GM21381 (cell line): ENCODE measurements around the gene SAMD10.

Source experiments
- ATAC-seq: cut with Tn5 transposase; IDR thresholded peaks from one replicate; pipeline ENCODE4 v1.9.1; 2021; ENCODE audit warnings: mild to moderate bottlenecking, moderate library complexity; ENCODE audit not compliant: unreplicated experiment

SAMD10 gene

DNA sequence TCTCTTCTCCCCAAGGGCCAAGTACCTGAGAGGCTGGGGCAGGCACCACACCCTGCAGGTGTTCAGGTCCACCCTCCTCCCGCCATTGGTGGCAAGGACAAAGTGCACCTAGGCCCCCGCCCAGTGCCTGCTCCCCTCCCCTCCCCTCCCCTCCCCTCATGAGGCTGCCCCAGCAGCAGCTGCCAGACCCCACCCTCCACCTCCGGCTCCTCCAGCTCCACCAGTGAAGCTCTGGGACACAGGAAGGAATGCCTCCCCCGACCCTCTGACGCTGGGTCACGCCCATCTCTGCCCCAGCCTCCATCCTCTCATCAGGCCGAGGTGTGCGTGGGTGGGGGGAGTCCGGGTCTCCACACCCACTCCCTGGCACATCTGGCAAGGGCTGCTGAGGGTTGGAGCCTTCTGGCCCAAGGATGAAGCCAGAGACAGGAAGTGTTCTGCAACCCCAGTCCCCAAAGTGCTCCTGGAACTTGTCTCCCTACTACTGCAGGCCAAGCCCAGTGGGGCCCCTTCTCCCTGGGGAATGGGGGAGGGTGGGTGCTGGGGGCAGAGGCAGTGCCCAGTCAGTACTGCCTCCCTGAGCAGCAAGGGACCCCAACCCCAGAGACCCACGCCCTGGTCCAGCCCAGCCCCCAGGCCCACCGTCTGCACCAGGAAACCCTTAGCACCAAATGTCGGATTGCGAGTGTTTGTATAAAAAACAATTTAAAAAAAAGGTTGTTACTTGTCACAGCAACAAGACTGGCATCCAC, 21.6 kb downstream of the SAMD10 start:
- no peak for ATAC-seq

DNA sequence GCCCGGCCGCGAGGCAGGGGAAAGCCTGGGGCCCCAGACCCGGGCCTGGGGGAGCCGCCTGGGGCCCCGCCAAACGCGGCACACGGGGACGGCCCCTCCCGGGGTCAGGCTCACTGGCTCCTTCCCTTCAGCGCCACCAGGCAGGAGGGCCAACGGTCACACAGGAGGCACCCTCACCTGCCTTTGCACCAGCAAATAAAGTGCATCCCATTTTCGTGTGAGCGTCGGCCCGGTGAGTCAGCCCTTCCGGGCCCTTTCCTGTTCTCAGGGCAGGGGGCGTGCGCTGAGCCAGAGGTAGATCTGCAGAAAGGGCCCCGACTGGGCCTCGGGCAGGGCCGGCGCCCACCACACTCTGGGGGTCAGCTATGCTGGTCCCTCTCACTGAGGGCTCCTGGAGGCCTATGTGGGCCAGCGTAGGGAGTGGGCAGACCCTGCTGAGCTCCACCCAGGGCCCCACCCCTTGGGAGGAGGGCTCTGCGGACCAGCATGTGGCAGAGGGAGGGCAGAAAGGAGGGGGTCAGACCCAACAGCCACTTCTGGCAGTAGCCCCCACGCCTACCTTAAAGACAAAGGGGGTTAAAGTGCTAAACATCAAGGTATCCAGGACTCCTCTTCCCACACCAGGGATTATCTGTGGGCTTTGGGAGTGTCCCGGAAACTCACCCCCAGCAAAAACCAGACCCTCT, 22.3 kb downstream of the SAMD10 start:
- no peak for ATAC-seq

GRCh38 chr20:63956664-63957003, 22.8 kb downstream of the SAMD10 start:
- ATAC-seq, result no peak

- ATAC-seq, result peak; percentile 71
Observed at GRCh38 chr20:63955827-63956663, 23.4 kb downstream of the SAMD10 start, which contains the start of gene UCKL1. Gene UCKL1, minus strand, starts transcription at chr20:63956416. Its CDS starts 44 bp downstream, at chr20:63956372.

DNA sequence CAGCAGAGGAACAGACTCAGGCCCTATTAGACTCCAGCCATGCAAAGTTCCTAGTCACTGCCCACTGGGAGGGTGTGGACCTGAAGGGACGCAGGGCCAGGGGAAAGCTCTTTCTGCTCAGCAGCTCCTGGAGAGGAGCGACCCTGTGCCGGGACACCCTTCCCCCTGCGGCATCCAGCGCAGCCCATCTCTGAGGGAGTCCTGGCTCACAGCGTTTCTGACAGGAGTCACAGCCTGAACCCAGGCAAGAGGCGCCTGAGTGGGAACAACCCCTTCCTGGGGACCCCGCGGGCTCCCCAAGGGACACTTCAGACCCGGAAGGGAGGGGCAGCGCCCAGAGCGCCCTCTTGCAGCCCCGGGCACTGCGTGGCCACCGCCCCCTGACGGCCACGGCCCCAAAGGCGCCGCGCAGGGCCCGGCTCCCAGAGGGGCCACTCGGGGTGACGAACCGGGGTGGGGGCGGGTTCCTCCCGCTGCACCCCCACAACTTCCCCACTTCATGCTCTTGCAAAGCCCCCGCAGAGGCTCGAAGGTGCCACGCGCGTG, 24.1 kb downstream of the SAMD10 start:
- no peak for ATAC-seq

GRCh38 chr20:63953764-63954429, 25.5 kb downstream of the SAMD10 start:
- ATAC-seq, result no peak

DNA sequence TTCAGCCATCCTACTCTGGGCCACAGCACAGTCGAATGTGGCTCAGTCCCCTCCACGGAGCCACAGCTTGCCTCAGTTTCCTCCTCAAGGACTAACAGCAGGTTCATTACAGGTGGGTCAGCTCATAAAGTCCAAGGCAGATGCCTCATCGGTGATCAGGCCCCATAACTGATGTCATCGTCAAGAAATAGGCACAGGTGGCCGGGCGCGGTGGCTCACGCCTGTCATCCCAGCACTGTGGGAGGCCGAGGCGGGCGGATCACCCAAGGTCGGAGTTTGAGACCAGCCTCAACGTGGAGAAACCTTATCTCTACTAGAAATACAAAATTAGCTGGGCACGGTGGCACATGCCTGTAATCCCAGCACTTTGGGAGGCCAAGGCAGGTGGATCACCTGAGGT, 26.7 kb downstream of the SAMD10 start:
- no peak for ATAC-seq

DNA sequence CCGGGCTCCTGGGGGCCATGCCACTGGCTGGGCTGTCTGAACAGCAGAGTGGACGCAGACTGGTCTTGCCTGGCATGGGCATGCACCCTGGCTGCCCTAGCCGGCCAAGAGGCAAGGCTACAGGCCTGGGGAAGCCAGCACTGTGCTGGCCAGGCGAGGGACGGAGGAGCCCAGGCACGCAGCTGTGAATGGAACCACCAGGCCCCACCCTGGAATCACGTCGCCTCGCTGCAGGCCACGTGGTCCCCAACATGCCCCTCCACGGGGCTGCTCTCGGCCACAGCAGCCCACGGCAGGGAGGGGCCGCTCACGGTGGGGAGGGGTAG, 27.3 kb downstream of the SAMD10 start:
- no peak for ATAC-seq

DNA sequence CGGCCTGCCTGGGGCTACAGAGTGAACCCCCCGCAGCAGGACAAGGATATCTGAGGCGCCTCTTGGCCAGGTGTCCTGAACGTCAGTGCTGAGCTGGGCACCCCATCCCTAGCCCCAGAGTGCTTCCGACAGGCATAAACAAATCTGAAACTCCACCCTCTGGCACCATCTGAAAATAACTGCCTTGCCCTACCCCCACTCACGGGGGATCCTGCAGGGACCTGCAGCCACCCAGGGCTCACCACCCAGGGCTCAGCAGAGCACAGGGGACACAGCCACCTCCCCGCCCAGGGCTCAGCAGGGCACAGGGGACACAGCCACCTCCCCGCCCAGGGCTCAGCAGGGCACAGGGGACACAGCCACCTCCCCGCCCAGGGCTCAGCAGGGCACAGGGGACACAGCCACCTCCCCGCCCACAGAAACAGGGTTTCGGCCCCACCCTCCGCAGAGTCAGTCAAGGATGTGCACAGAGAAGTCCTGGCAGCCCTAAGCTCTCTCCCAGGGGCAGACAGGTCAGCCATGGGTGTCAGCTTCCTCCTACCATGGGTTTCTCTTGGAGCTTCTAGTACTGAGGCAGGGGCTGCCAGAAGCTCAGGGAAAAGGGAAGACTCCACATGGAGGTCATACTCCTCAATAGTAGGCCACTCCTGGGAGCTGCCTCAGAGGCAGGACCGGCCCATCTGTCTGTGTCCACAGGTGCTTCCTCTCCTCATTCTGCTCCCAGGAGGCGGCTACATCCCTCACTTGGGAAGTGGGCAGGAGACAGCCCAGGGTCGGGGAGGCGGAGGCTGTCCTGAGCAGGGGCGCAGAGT, 27.8 kb downstream of the SAMD10 start:
- ATAC-seq, result no peak

DNA sequence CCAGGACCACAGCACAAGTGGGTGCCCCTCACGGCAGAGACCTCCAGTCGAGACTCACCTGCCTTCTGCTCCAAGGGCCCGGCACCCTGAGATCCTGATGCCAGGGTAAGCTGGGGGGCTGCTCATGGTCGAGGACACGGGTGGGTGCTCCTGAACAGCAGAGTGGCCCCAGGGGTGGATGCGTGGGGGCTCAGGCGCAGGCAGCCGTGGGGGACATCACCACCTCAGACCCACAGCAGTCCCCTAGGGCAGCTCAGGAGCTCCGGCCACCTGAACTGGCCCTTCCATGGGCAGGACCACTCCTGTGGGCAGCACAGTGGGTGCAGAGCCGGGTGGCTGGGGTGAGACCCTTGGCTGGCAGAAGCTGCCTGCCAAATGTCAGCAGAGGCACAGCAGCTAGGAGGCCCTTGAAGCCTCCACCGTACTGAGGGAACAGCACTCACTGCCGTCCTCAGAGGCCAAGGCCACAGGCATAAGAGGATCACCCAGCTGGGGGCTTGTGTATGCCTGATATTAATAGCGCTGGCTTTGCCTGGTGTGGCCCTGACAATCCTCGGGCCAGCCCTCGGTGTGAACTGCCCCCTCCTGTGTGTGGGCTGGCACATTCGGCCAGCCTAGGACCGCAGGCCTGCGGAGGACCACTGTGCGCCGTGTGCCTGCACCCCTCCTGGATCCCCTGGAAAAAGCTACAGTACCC, 28.6 kb downstream of the SAMD10 start:
- ATAC-seq, result no peak

GRCh38 chr20:63947638-63948456, 31.6 kb downstream of the SAMD10 start:
- ATAC-seq, result no peak

- no peak for ATAC-seq
Observed at GRCh38 chr20:63946986-63947637, 32.3 kb downstream of the SAMD10 start.

GRCh38 chr20:63945921-63946920, 33.2 kb downstream of the SAMD10 start:
- no peak for ATAC-seq

DNA sequence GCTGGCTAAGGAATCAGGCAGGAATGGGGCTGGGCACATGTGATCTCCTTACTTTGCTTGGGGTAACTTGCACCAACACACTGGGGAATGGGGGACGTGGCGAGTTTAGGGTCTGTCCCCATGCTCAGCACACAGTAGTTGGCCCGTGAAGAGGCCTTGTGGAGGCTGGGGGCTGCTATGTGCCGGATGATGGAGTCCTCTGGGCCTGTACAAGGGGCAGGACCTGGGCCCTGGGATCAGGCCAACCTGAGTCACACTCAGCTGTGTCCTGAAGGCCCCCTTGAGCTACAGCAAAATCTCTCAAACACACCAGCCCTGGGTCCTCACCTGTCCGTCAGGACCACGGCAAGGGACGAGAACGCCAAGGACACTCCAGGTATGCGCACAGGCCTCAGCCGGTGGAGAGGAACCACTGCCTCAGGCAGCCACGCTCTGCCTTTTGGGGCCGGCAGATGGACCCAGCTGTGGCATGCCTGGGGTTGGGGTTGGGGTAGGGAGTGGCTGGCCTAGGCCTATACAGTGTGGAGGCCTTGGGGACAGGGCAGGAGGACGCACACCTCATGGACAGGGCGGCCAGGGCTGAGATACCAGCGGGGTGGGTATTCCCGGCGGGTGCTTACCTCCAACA, 34.3 kb downstream of the SAMD10 start:
- ATAC-seq, result no peak

- no peak for ATAC-seq
Observed at GRCh38 chr20:63944078-63944941, 35.1 kb downstream of the SAMD10 start.

GRCh38 chr20:63943808-63944077, 35.7 kb downstream of the SAMD10 start:
- ATAC-seq, result no peak
